ENCODE results near the gene DEFB131A.
"Not testable (repeated sequence)": the region's sequence is repeated elsewhere in the genome, so short reads cannot be mapped to it uniquely, and the experiment has no call there.

The DEFB131A gene

GRCh38 chr4:9480066-9480465, 35.9 kb downstream of the DEFB131A start:
- H3K27me3 Mint-ChIP-seq (ENCODE audit: low read depth); H3K4me3 Mint-ChIP-seq; H3K27ac Mint-ChIP-seq; H3K36me3 Mint-ChIP-seq (ENCODE audit: low read depth); H3K9me3 Mint-ChIP-seq; H3K4me1 Mint-ChIP-seq: not testable (repeated sequence)

- not testable (repeated sequence) for H3K9me3 Mint-ChIP-seq; H3K4me1 Mint-ChIP-seq; H3K4me3 Mint-ChIP-seq; H3K27me3 Mint-ChIP-seq (ENCODE audit: low read depth); H3K27ac Mint-ChIP-seq; H3K36me3 Mint-ChIP-seq (ENCODE audit: low read depth)
These were observed 38.7 kb downstream of the DEFB131A start for GRCh38 chr4:9482871-9483270.

GRCh38 chr4:9483682-9484081, 39.5 kb downstream of the DEFB131A start:
- not testable (repeated sequence) for H3K4me3 Mint-ChIP-seq

GRCh38 chr4:9486880-9487279, 42.7 kb downstream of the DEFB131A start:
- not testable (repeated sequence) for H3K36me3 Mint-ChIP-seq (ENCODE audit: low read depth)
- H3K27me3 Mint-ChIP-seq (ENCODE audit: low read depth), result peaks cover 24% of the 10 kb centered on the region

More at GRCh38 chr4:9483682-9484081, 39.5 kb downstream of the DEFB131A start:
- not testable (repeated sequence) for H3K4me1 Mint-ChIP-seq; H3K27ac Mint-ChIP-seq; H3K9me3 Mint-ChIP-seq; H3K36me3 Mint-ChIP-seq (ENCODE audit: low read depth); H3K27me3 Mint-ChIP-seq (ENCODE audit: low read depth)

GRCh38 chr4:9488796-9489195, 44.6 kb downstream of the DEFB131A start:
- not testable (repeated sequence) for H3K9me3 Mint-ChIP-seq; H3K4me1 Mint-ChIP-seq; H3K4me3 Mint-ChIP-seq; H3K36me3 Mint-ChIP-seq (ENCODE audit: low read depth); H3K27ac Mint-ChIP-seq
- peaks cover 25% of the 10 kb centered on the region for H3K27me3 Mint-ChIP-seq (ENCODE audit: low read depth)

More at GRCh38 chr4:9486880-9487279, 42.7 kb downstream of the DEFB131A start:
- not testable (repeated sequence) for H3K4me1 Mint-ChIP-seq, H3K4me3 Mint-ChIP-seq, H3K27ac Mint-ChIP-seq, H3K9me3 Mint-ChIP-seq

- not testable (repeated sequence) for H3K4me1 Mint-ChIP-seq; H3K36me3 Mint-ChIP-seq (ENCODE audit: low read depth); H3K27ac Mint-ChIP-seq; H3K9me3 Mint-ChIP-seq; H3K4me3 Mint-ChIP-seq
- peaks cover 35% of the 10 kb centered on the region for H3K27me3 Mint-ChIP-seq (ENCODE audit: low read depth)
These were observed 46.3 kb downstream of the DEFB131A start for GRCh38 chr4:9490496-9490895.

- not testable (repeated sequence) for H3K4me1 Mint-ChIP-seq; H3K36me3 Mint-ChIP-seq (ENCODE audit: low read depth); H3K27ac Mint-ChIP-seq; H3K4me3 Mint-ChIP-seq; H3K9me3 Mint-ChIP-seq
- H3K27me3 Mint-ChIP-seq (ENCODE audit: low read depth), result peaks cover 37% of the 10 kb centered on the region
These were observed 46.8 kb downstream of the DEFB131A start for GRCh38 chr4:9490986-9491385.

GRCh38 chr4:9493589-9493988, 49.4 kb downstream of the DEFB131A start:
- H3K4me3 Mint-ChIP-seq; H3K36me3 Mint-ChIP-seq (ENCODE audit: low read depth); H3K4me1 Mint-ChIP-seq; H3K9me3 Mint-ChIP-seq; H3K27ac Mint-ChIP-seq: not testable (repeated sequence)
- H3K27me3 Mint-ChIP-seq (ENCODE audit: low read depth), result peaks cover 53% of the 10 kb centered on the region

GRCh38 chr4:9494256-9495035, 50.2 kb downstream of the DEFB131A start:
- H3K4me3 Mint-ChIP-seq; H3K36me3 Mint-ChIP-seq (ENCODE audit: low read depth); H3K4me1 Mint-ChIP-seq; H3K9me3 Mint-ChIP-seq; H3K27ac Mint-ChIP-seq: not testable (repeated sequence)
- H3K27me3 Mint-ChIP-seq (ENCODE audit: low read depth), result peaks cover 53% of the 10 kb centered on the region

- not testable (repeated sequence) for H3K9me3 Mint-ChIP-seq; H3K27ac Mint-ChIP-seq; H3K4me1 Mint-ChIP-seq; H3K36me3 Mint-ChIP-seq (ENCODE audit: low read depth); H3K4me3 Mint-ChIP-seq
- H3K27me3 Mint-ChIP-seq (ENCODE audit: low read depth), result peaks cover 60% of the 10 kb centered on the region
- TF ChIP-seq CTCF (IDR thresholded peaks at IDR 0.05; ENCODE audit: unreplicated experiment in 3 of 3), result peak; percentile 31 to 47 (median 31)
These were observed 51.2 kb downstream of the DEFB131A start for GRCh38 chr4:9495443-9495842.

- H3K4me1 Mint-ChIP-seq; H3K9me3 Mint-ChIP-seq; H3K27ac Mint-ChIP-seq; H3K36me3 Mint-ChIP-seq (ENCODE audit: low read depth): not testable (repeated sequence)
- Mint-ChIP-seq H3K4me3 (peak overlapping the region in 2 of 3 experiments; percentile 30 to 57), H3K27me3 (ENCODE audit: low read depth) (peaks cover 54% of the 10 kb centered on the region)
These were observed 53.6 kb downstream of the DEFB131A start for GRCh38 chr4:9497575-9498467.

GRCh38 chr4:9498468-9499040, 54.3 kb downstream of the DEFB131A start:
- Mint-ChIP-seq H3K4me3 (peak overlapping the region in 1 of 3 experiments; percentile 57), H3K27me3 (ENCODE audit: low read depth) (peaks cover 60% of the 10 kb centered on the region)
- not testable (repeated sequence) for H3K27ac Mint-ChIP-seq; H3K9me3 Mint-ChIP-seq; H3K4me1 Mint-ChIP-seq; H3K36me3 Mint-ChIP-seq (ENCODE audit: low read depth)

- H3K9me3 Mint-ChIP-seq; H3K27ac Mint-ChIP-seq; H3K4me3 Mint-ChIP-seq; H3K36me3 Mint-ChIP-seq (ENCODE audit: low read depth); H3K4me1 Mint-ChIP-seq: not testable (repeated sequence)
- peaks cover 51% of the 10 kb centered on the region for H3K27me3 Mint-ChIP-seq (ENCODE audit: low read depth)
These were observed 55.8 kb downstream of the DEFB131A start for GRCh38 chr4:9499974-9500487.

All from nephron (organoid).